ENCODE results near the gene PRKG1. TPM values are rescaled to one million over a fixed set of nuclear protein-coding genes. Genes with fewer than 3 reads are reported as not detected.

PRKG1 gene
- total and polyA plus RNA-seq, 2 of the 4 experiments (the other 2 are of a cell fraction): 3.5 to 18.3 TPM

- no peak overlapping the region for H2AK9ac ChIP-seq (replicated peaks; ENCODE audit: low read depth, low read length, poor library complexity)
- H4K20me1 ChIP-seq (ENCODE audit: insufficient read depth, low read length): no peaks in the 10 kb centered on the region
- H2BK120ac ChIP-seq (ENCODE audit: low read depth, low read length): no peak overlapping the region
- no peaks in the 10 kb centered on the region for H3K27me3 ChIP-seq (ENCODE audit: control insufficient read depth, insufficient read depth, low read length)
- H3K27ac ChIP-seq (ENCODE audit: insufficient read depth, low read length): no peak overlapping the region
- H2BK5ac ChIP-seq (ENCODE audit: low read depth, low read length, poor library complexity, severe bottlenecking): no peak overlapping the region
- H4K91ac ChIP-seq (ENCODE audit: insufficient read depth, low read depth, low read length): no peak overlapping the region
- H3K9me1 ChIP-seq (ENCODE audit: insufficient read depth, low read length): no peaks in the 10 kb centered on the region
- no peak overlapping the region for H3K4me2 ChIP-seq (ENCODE audit: low read depth, low read length)
- no CpG with 5 or more reads among the region's 3 CpGs for WGBS, 2 experiments (ENCODE audit: extremely low coverage in 2 of 2, insufficient read length in 1 of 2)
- no peak overlapping the region for H2AFZ ChIP-seq (replicated peaks; ENCODE audit: low read length, poor library complexity)
- no TSS peak for BruUV-seq (replicated peaks)
- no peak overlapping the region for H2BK15ac ChIP-seq (ENCODE audit: low read depth, low read length)
- no peak overlapping the region for H4K5ac ChIP-seq (ENCODE audit: low read depth, low read length)
- H2BK20ac ChIP-seq (ENCODE audit: low read depth, low read length): no peak overlapping the region
- H2AK5ac ChIP-seq (ENCODE audit: low read depth, low read length): no peak overlapping the region
- no peaks in the 10 kb centered on the region for H3K36me3 ChIP-seq (ENCODE audit: control insufficient read depth, insufficient read depth, low read length)
- no peak overlapping the region for H3K9ac ChIP-seq (ENCODE audit: low read depth, low read length)
- no peak overlapping the region for H4K8ac ChIP-seq (ENCODE audit: low read depth in 2 of 2, low read length in 2 of 2)
- no peaks in the 10 kb centered on the region for H3K9me3 ChIP-seq (ENCODE audit: control insufficient read depth, insufficient read depth, low read length)
- H3K4me1 ChIP-seq (ENCODE audit: control insufficient read depth, insufficient read depth, low read length): peaks cover 3% of the 10 kb centered on the region; the same call in 1 of the 2 replicates
- H3K79me1 ChIP-seq (ENCODE audit: low read depth in 1 of 2, low read length in 2 of 2): no peaks in the 10 kb centered on the region
- no peak overlapping the region for H3K18ac ChIP-seq (ENCODE audit: low read depth, low read length)
- no peak overlapping the region for H3K56ac ChIP-seq (ENCODE audit: extremely low read depth, insufficient read depth, low read length)
- TF ChIP-seq, protein P1, sequence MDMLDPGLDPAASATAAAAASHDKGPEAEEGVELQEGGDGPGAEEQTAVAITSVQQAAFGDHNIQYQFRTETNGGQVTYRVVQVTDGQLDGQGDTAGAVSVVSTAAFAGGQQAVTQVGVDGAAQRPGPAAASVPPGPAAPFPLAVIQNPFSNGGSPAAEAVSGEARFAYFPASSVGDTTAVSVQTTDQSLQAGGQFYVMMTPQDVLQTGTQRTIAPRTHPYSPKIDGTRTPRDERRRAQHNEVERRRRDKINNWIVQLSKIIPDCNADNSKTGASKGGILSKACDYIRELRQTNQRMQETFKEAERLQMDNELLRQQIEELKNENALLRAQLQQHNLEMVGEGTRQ (IDR thresholded peaks at IDR 0.05; ENCODE audit: low read depth, low read length): no peak
- TF ChIP-seq RFX5 (IDR thresholded peaks at IDR 0.05; ENCODE audit: low read depth, low read length) (no peak), CTCF (conservative IDR thresholded peaks at IDR 0.05; ENCODE audit: low read depth, low read length) (no peak), BHLHE40 (IDR thresholded peaks at IDR 0.05; ENCODE audit: low read depth, low read length) (no peak), POLR2A (IDR thresholded peaks at IDR 0.05; ENCODE audit: low read depth, low read length) (no peak), RCOR1 (IDR thresholded peaks at IDR 0.05; ENCODE audit: insufficient replicate concordance, low read length) (no peak), MXI1 (IDR thresholded peaks at IDR 0.05; ENCODE audit: borderline replicate concordance, low read depth, low read length) (no peak), RAD21 (IDR thresholded peaks at IDR 0.05; ENCODE audit: low read length) (no peak), MAZ (IDR thresholded peaks at IDR 0.05; ENCODE audit: borderline replicate concordance, low read depth, low read length) (no peak), MAFK (IDR thresholded peaks at IDR 0.05; ENCODE audit: low read depth, low read length) (no peak), CHD1 (IDR thresholded peaks at IDR 0.05; ENCODE audit: low read depth, low read length) (no peak), SMC3 (IDR thresholded peaks at IDR 0.05; ENCODE audit: low read depth, low read length) (no peak), NFE2L2 (IDR thresholded peaks at IDR 0.05; ENCODE audit: low read depth, low read length) (no peak), CEBPB (IDR thresholded peaks at IDR 0.05; ENCODE audit: low read depth, low read length) (no peak), FOS (IDR thresholded peaks at IDR 0.05; ENCODE audit: low read depth, low read length) (no peak)
- TF ChIP-seq, protein P2, sequence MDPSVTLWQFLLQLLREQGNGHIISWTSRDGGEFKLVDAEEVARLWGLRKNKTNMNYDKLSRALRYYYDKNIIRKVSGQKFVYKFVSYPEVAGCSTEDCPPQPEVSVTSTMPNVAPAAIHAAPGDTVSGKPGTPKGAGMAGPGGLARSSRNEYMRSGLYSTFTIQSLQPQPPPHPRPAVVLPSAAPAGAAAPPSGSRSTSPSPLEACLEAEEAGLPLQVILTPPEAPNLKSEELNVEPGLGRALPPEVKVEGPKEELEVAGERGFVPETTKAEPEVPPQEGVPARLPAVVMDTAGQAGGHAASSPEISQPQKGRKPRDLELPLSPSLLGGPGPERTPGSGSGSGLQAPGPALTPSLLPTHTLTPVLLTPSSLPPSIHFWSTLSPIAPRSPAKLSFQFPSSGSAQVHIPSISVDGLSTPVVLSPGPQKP (IDR thresholded peaks at IDR 0.05; ENCODE audit: borderline replicate concordance, low read depth, low read length): no peak
- intact Hi-C loops (cut with micrococcal nuclease) (no loop called here), dilution Hi-C loops (cut with HindIII; ENCODE audit: low sequenced_read_pairs, unreplicated experiment) (no loop called here), in situ Hi-C loops (cut with MboI; ENCODE audit: low sequenced_read_pairs) (no loop called here)
- DNase-seq (no peak), ATAC-seq (ENCODE audit: low read depth) (no peak)
- H3K4ac ChIP-seq (ENCODE audit: low read depth, low read length): no peak overlapping the region
- no peak overlapping the region for H3K14ac ChIP-seq (replicated peaks; ENCODE audit: low read depth, low read length)
- no peak overlapping the region for H3K4me3 ChIP-seq (ENCODE audit: insufficient read depth, low read depth, low read length)
- no peak overlapping the region for H3K23ac ChIP-seq (ENCODE audit: low read depth, low read length)
- ChIA-PET POLR2A (ENCODE audit: unreplicated experiment) (no interaction called here), CTCF (no interaction called here)
Measured at GRCh38 chr10:51808187-51808586, 733.9 kb downstream of the PRKG1 start.
